HG03097 (cell line): ENCODE results near the gene COL6A1.

Source experiments
- ATAC-seq: cut with Tn5 transposase; IDR thresholded peaks from one replicate; pipeline ENCODE4 v1.9.1; 2021; ENCODE audit not compliant: unreplicated experiment, low FRiP score

COL6A1 gene

DNA sequence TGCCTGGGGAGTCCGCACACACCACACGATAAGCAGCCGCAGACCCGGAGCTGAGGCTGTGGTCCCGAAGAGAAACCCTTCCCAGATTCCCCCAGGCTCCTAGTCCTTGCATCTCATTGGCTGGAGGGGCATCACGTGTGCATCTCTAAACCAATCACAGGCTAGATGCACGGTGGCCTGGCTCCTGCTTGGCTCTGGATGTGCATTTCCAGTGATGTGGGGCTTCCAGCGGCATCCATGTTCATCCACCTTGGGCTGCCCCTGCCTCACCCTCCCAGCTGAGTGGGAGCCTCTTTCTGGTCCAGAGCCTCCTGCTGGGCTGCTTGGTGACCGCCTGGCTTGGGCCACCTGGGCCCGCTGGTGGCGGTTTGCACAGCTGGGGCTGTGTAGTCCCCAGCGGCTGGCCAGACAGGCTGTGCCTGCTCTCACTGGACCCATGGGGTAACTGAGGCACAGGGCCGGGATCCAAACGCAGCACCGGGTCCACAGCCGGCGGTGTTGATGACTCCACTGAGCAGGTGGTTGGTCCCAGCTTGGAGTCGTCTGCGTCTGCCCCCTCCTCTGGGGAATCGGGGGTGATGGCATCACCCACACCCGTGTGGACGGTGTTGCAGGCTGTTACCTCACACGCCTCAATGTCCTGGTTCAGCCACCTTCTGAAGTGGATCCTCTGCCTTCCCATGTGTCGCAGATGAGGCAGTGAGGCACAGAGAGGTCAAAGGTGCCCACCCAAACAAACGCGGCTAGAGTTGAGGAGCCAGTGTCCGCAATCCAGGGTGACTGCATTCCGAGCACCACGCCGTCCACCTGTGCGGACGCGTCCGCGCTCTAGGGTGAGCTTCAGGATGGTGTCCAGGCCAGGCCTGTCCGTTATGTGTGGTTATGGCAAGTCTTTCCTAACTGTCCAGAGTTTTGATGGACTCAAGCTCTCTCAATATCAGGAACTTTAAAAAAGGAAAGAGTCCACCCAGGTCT is 41.3 kb downstream of the COL6A1 start:
- no peak for ATAC-seq

DNA sequence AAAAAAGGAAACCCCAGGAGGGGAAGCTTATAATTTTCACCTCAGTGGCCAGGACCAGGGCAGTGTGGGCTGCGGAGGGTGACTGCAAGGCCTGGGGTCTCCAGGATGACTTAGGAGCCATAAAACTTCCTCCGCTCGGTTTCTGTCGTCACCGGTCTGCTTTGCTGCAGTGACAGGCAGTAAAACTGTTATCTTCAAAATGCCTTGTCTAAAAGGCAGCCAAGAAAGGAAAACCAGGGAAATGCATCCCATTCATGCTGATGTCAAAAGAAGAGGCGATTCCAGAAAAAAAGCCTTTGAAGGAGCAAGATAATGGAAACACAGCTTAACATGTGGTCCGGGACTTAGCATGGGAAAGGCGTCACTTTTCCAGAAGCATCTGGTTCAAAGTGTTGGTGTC is 42.0 kb downstream of the COL6A1 start:
- no peak for ATAC-seq

- no peak for ATAC-seq
These were observed 42.6 kb downstream of the COL6A1 start for GRCh38 chr21:46024141-46024540.

GRCh38 chr21:46025113-46025770 is 43.7 kb downstream of the COL6A1 start:
- ATAC-seq = no peak

DNA sequence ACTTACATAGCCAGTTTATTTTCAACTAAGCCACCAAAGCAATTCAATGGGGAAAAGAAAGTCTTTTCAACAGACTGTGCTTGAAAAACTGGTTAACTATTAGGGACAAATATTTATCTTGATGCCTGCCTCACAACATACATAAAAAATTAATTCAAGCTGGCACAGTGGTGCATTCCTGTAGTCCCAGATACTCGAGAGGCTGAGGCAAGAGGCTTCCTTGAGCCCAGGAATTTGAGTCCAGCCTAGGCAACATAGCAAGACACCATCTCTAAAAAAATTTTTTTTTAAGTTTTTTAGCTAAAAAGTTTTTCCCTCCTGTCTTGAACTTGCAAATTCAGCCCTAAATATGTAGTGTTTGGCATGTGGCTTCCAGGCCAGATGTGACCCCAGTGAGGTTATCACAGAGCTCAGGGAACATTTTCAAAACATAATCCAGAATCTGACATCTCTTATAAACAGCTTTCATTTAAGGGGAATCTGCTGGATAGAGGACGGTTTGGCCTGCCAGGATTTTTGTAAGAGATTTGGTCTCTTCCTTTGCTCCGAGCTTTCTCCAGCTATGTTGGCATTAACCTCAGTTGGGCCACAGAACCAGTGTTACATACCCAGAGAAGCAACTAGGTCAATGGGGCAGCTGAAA is 46.4 kb downstream of the COL6A1 start:
- ATAC-seq = no peak

DNA sequence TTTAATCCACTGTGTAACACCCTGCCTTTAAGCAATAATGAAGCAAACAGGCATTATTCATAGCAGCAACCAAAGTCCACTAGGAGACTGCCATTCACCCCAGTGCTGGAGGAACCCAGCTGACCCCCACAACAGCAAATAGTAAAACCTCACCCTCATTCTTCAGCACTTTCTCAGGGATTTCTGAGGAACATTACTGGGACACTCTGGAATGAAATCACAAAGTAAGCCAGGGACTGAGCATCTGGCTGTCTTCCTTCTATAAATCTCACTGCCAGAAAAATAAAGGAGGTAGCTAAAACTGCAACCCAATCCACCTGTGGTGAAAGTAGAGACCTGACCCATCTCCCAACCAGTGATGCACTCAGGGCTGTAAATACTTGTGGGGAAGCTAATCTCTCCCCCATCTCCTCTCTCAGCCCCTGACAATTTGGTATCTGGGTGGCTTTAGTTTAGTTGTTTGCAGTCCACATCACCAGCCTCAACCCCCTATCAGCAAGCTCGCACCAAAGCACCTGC is 47.1 kb downstream of the COL6A1 start:
- no peak for ATAC-seq

DNA sequence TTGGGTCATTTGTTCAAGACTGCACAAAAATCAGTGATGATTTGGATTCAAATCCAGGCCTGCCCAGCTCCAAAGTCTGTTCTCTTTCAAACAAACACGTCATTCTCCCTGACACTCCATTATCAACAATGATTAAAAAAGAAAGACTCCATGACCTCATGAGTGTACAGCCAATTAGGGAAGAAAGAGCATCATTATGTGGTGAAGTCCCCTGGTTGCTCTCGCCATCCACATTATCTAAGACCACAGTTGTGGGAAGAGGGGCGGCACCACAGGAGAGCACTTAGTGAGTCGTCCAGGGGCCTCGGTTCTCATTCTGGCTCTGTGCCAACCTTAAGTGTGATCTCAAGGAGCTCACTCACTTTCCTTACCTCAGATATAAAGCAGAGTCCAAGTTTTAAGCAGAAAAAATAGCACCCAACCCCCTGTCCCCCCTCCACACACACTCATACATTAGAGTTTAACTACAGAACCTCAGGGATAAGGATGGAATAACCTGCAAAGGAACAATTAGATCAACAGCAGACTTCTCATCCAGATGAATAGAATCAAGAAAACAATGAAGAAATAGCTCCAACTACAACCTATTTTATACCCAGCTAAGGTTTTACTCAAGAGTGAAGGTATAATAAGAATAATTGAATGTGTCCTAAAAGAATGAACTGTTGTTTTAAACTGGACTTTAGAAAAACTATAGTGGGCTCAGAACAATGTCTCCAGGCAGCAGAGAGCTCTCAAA is 47.8 kb downstream of the COL6A1 start:
- ATAC-seq = no peak

DNA sequence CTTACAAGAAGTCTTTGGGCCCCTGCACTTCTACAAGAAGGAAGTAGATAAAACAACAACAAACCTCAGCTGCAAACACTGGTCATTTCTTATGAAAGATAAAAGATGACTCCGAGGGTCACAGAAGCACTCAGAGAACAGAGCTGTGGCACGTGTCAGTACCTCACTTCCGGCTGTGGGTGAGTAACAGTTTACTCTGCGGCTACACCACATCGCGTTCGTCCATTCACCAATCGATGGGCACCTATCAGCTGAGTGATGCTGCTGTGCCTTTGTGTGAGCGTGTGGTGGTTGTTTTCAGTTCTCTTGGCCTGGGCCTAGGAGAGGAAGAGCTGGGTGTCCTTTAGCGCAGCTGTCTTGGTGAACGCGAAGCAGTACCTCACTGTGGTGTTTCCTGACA is 49.9 kb downstream of the COL6A1 start:
- ATAC-seq = no peak

DNA sequence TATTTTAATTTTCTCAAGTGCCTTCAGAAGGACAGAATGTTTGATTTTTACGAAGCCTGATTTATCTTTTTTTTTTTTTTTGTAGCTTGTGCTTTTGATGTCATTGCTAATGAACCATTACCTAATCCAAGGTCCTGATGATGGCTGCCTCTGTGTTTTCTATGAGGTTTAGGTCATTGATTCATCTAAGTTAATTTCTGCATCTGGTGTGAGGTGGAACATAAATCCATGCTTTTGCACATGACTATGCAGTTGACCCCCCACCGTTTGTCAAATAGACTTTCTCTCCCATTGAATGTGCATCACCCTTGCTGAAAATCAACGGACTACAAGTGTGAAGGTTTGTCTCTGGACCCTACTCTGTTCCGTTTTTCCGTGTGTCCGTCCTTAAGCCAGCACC is 50.5 kb downstream of the COL6A1 start:
- no peak for ATAC-seq

- ATAC-seq = no peak
These were observed 52.1 kb downstream of the COL6A1 start for GRCh38 chr21:46033410-46034400.

GRCh38 chr21:46035809-46036695 is 54.5 kb downstream of the COL6A1 start:
- no peak for ATAC-seq

- ATAC-seq = no peak
These were observed 55.2 kb downstream of the COL6A1 start for GRCh38 chr21:46036696-46037330.

DNA sequence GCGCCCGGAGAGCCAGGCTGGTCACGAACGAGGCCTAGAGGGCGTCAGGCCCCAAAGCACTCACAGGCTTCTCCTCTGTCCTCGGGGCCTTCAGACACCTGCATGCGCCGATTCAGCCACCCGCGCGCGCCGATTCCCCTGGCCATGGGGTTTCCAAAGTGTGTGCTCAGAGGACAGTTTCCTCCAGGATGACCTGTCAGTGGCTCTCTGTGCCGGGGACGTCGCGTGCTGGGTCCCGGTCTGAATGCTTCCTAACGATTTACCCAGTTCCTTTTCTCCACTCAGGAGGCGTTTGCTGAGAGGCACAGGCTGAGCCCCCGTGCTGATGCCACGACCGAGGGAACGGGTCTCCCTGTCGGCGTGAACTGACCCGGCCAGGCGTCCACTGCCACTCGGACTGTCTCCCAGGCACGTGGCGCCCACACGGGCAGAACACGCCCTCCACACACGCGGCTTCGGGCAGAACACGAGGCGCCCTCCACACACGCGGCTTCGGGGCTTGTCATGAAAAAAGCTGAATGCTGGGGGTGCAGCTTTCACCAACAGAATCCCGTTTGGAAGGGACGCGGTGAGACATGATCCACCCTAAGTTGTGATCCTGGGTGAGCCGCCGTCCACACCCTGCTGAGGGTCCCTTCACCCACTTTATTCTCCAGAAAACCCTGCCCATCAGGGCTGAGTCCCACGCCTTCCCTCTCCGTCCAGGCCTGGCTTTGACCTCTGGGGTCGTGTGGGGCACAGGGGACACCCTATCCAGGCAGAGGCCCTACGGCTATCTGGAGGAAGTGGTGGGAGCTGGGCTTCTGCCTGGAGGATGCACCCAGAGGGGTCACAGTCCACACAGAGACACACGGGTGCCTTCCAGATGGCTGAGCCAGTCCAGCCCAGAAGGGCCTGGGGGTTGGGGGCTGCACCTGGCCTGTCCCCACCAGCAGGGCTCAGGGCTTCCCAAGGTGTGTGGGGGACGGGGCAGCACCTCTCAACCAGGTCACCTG is 56.1 kb downstream of the COL6A1 start:
- ATAC-seq = no peak

DNA sequence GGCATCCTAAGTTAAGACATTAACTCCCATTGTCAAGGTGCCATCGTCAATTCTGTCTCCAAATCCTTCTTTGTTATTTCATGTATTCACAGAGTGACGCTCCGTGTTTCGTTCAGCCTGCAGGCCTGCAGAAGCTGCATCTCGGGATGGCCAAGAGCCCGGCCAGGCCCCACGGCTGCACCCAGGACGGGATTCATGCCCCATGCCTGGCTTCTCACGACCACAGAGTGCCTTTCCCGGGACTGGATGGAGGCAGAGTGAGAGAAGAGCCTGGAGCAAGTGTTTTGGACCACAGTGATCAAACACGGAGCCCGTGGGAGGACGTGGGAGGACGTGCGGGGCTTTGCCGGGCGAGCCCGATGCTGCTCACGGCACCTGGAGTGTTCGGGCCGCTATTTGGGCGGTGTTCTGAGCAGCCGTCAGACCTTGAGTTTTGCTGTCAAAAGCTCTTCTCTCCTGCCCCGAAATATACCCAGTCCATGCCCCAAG is 56.8 kb downstream of the COL6A1 start:
- ATAC-seq = no peak

GRCh38 chr21:46038871-46039397 is 57.4 kb downstream of the COL6A1 start:
- no peak for ATAC-seq
